GM21515 (cell line): ENCODE results near the gene DBX1.

Experiments
- ATAC-seq: cut with Tn5 transposase; IDR thresholded peaks from one replicate; pipeline ENCODE4 v1.9.1; 2021; ENCODE audit not compliant: unreplicated experiment

DBX1 gene

DNA sequence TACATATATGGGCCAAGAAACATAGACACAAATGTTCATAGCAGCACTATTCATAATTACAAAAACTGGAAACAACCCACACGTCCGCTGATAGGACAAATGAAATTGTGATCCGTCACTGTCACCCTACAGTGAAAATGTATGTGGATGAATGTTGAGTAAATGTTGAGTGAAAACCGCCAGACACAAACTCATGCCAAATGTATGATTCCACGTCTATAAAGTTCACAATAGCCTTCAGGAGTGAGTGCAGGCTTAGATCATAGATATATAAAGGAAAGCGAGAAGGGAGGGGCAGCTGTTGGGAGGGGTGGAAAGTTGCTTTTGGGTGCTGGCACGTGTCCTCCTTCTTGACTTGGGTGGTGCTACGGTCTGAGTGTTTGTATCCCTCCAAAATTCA, 33.6 kb downstream of the DBX1 start:
- ATAC-seq: no peak

GRCh38 chr11:20125927-20126326, 34.3 kb downstream of the DBX1 start:
- no peak for ATAC-seq

GRCh38 chr11:20122131-20122530, 38.1 kb downstream of the DBX1 start:
- ATAC-seq: no peak

DNA sequence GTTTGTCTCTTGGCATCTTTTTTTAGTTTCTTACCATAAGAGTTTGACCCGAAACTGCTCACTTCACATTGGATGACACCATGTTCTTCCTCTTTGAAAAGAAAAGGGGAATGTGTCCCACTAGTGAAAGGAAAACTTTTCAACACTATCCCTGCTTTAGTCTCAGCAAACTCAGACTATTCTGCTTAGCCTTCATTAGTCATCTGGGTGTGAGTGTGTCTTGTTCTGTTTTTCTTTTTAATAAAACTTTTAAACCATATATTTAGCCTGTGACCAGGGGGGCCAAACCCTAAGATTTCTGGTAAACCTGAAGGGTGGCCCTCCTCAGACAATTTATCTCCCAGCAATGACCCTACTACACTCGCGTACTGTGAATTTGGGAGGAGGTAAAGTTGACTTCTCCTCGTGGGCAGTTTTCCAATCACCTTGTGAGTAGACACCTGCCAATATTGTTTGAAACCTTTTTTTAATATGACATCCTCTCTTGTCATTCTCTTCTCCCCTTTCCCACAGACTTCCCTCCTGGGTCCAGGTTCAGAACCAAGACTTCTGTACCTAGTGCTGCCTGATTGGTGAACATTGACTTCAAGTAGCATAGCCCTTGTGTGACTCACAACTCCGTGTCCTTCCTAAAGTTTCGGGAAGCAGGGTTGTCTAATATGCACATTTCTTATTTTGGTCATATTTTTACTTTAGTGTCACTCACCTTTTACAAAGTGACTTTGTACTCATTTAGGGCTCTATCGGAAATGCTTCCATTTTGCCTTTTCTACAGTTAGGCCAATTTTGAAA, 39.9 kb downstream of the DBX1 start:
- no peak for ATAC-seq

DNA sequence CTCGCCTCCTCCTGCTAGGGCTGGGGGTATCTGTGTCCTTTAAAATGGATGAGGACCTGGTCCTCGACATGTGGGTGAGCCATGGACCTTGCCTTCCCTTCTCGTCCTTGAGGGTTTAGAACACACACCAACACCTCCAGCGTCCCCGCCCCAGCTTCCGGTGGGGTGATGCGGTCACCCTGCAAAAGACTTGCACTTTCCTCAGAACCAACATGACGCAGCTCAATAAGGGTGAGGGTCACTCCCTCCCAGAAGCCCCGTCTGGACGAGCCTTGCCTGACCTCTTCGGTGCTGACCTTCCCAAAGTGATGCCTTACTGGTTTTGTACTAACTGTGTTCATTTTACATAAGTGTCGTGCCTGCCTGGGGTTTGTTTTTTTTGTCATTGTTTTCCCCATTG, 41.0 kb downstream of the DBX1 start:
- ATAC-seq: no peak

DNA sequence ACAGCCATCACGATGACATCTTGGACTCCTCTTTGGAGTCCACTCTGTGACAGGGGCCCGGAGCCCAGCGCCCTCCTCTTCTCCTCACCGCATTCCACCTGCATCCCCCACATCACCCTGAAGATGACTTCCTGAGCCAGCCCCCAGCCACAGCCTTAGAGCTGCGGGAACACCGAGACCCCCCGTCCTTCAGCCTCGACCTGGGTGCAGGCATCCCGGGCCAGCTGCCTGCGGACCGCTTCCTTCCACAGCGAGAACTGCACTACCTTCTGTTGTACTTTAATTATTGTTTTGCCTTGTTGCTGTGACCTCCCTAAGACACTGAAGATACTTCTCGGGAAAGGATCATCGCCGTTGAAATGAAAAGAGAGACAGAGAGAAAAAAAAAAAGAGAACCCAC, 42.1 kb downstream of the DBX1 start:
- ATAC-seq: no peak

DNA sequence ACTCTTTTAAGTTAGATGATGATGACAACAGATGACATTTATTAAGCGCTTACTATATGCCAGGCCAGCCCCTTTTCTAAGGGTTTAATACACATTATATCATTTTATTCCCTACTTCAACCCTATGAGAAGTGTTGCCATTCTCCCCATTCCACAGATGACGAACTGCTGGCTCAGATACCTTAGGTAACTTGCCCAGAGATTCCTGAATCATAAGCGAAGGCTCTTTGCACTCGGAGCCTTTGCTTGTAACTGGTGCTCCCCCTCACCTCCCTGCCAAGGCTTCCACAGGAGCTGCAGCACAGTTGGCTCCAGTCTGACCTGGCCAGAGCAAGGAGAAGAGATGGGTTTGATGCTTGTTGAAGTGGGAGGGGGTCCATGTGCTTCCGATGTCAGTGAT, 43.0 kb downstream of the DBX1 start:
- ATAC-seq: no peak

DNA sequence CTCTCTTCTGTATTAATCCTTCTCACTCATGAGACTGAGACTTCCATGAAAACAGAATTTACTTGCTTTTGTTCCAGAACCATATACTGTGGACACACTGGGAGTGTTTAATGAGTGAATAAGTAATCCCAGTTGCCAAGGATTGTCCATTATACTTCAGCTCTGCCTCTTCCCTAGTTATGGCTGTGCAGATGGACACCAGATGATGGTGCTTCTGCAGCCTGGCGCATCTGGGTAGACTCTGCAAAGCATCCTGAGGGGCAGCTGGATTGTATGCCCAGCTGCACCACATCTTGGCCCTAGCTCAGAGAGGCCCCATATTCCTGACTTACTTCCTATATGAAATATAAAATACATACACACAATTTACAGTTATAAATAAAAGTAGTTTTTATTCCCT, 43.5 kb downstream of the DBX1 start:
- no peak for ATAC-seq

GRCh38 chr11:20114588-20114987, 45.7 kb downstream of the DBX1 start:
- ATAC-seq: no peak

DNA sequence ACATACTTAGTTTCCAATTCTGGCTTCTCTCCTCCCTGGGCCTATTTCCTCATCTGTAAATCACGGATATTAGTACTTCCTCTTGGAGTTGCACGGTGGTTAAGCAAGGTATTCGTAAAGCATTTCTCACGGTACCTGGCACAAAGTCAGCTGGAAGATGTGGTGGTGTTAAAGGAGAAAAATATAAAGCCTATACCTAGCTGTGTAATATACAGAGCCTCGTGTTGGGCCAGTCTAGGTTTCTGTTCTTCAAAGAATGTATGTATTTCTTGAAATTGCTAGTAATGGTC, 47.2 kb downstream of the DBX1 start:
- no peak for ATAC-seq

GRCh38 chr11:20112291-20113148, 47.8 kb downstream of the DBX1 start:
- ATAC-seq: no peak

DNA sequence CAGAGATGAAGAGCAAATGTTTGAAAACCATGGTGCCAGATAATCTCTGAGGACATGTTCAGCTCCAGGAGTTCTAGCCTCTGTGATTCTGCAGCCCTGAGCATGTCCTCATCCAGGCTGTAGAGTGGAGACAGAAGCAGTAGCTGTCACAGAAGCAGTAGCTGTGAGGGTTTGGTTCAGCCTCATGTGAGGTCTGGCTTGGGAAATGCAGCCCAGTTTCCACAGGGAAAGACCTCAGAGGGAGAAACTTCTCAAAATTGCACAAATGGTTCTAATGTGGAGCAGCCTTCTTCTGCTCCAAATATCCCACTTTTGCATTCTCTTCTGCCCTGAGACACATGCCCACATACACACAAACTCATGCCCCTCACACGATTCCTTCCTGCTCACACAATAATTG, 48.4 kb downstream of the DBX1 start:
- no peak for ATAC-seq

- ATAC-seq: peak; percentile 88
Measured at GRCh38 chr11:20110908-20111669, 49.2 kb downstream of the DBX1 start.

GRCh38 chr11:20109731-20110445, 50.4 kb downstream of the DBX1 start:
- ATAC-seq: no peak
